NK-92 treated with Interleukin-12 subunit alpha and Interleukin-12 subunit beta, amount 100 ng/mL, for 24 hours (cell line): ENCODE data around the gene SMARCA4.

Experiments
- DNase-seq: peaks from one replicate; lab custom pipeline; 2025; lab: John Stamatoyannopoulos, UW

SMARCA4 gene

DNA sequence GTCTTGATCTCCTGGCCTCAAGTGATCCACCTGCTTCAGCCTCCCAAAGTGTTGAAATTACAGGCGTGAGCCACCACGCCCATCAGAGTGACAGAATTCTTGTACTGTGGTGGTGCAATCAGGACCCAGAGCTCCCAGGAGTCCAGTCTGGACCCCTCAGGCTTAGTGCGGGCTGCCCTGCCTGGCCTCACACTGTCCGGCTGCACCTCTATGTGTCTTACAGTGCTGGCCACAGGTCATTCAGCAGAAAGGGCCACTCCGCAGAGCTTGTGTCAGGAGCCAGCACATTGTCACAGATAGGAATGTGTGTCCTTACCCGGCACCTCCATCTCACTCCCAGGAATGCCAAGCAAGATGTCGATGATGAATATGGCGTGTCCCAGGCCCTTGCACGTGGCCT, 49.2 kb downstream of the SMARCA4 start:
- DNase-seq: no peak

DNA sequence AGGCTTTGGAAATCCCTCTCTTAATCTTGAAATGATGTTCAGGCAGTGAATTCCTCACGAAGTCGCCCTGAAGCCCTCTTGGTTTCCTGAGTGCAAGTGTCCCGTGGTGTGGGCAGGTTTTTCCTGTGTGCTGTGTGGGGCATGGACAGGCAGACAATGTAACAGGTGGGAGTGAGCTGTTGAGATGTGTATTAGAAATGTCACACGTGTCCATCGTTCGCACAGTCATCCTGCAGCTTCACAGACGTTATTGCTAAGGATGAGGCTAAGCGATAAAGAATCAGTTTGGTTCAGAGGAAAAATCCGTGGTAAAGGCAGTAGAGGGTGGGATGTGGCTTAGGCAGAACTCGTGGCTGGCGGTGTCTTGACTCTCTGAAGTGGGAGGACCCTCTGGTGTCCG, 51.7 kb downstream of the SMARCA4 start:
- DNase-seq: no peak

DNA sequence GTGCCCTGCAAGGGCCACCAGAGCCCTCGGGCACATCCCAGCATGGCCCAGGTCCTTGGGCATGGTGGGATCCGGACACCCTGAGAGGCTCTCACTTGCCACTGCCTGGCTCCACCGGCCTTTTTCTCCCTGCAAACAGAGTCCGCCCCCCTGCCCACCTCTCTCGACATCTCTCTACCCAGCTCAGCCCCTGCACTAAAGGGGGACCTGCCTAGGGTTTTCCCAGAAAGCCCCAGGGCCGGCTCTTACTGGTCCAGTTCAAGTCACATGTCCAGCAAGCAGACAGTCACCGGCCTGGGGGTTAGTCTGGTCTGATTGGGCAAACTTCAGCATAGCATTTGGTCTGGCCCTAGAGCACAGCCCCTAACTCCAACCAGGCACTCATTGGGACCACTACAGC, 52.9 kb downstream of the SMARCA4 start:
- no peak for DNase-seq

DNA sequence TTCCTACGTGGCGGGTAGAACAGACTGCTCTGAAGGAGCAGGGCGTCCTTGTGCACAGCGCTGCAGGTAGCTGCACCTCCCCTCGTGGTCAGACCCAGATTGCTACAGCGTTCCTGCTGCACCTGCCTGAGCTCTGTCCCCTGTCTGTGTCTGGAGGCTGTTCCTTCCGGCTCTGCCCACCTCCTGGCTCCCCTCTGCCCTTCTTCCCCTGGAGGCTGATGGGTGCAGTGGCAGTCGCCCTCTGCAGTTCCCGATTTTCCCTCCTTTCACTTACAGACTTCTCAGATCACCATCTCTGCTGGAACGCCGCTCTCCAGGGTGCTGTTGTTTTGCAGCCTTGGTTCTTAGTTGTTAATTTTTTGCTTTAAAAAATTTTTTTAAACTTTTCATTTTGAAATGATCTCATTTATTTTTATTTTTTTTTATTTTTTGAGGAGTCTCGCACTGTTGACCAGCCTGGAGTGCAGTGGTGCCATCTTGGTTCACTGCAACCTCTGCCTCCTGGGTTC, 53.6 kb downstream of the SMARCA4 start:
- DNase-seq: no peak

DNA sequence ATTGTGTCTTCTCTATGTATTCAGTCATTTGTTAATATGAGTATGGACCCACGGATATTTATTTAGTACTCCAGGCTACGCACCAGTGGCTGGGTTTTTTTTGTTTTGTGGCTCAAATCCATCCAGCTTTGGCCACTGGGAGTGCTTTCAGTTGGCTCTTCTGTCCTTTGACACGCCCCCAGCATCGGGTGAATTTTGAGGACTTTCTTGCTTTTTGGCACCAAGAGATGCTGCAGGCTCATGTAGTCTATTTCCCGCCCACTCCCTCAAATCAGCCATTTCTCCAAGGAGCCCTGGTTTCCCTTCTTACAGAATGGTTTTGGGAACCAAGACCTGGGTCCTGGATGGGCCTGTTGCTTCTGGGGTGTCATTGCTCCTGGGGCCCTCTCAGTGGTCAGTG, 55.8 kb downstream of the SMARCA4 start:
- no peak for DNase-seq

DNA sequence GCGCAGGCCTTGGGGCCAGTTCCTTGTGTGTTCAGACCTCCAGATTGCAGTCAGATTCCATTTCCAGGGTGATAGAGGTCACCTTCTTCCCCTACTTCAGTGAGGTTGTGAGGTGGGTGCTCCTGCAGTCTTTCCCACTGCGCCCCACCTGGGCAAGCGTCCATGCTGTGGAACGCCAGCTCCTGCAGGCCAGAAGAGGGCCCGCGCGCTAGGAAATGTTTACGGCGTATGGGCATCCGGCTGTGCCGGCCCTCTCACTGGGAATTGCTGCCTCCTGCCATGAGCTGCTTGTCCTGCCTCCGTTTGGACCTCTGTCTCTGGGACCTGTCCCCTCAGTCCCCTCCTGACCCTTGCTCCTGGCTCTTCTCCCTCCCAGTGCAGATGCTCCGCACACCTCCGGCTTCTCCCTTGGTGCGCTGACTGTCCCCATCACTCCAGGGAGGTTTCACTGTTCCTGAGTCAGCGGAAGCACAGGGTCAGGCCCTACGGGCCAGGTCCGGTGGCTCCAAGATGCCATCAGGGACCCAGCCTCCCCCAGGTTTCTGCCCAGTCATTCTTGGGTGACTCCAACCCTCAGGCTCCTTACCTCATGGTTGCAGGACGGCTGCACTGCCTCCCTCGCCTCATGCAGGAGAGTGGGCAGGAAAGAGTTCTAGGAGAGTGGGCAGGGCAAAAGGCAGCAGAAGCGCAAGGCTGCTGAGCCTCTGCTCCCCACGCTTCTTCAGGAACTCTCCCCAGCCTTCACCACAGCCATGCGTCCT, 56.6 kb downstream of the SMARCA4 start:
- DNase-seq: no peak

DNA sequence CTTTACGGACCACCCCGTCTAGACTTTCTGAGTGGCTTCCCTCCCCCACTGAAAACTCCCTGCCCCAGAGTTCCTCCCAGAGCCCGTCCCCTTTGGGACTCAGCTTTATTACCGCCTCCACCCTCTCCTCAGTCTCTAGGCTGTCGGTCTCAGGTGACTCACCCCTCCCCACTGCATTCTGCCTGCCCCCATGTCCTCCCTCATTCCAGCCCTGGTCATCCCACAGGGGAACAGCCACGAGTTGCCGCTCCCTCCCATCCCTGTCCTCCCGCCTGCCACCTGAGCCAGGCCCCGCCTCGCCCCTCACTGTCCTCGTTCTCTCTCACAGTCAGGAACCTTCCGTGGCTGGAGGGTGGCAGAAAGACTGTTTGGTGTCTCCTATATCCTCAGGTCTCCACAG, 57.3 kb downstream of the SMARCA4 start:
- no peak for DNase-seq

DNA sequence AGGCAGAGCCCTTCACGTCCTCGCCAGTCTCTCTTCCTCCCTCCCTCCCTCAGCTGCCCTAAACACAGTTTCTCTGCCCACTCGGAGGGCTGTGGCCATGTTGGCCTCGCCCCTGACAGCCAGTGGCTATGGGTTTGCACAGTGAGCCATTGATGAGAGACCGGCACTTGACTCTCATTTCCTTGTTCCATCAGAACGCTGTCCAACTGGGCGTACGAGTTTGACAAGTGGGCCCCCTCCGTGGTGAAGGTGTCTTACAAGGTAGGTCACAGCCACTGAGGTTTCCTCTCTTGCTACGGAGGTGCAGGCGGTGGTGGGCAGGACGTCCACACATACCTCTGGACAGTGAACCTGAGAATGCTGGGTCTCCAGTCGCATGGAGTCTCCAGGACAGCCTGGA, 57.9 kb downstream of the SMARCA4 start:
- DNase-seq: no peak

DNA sequence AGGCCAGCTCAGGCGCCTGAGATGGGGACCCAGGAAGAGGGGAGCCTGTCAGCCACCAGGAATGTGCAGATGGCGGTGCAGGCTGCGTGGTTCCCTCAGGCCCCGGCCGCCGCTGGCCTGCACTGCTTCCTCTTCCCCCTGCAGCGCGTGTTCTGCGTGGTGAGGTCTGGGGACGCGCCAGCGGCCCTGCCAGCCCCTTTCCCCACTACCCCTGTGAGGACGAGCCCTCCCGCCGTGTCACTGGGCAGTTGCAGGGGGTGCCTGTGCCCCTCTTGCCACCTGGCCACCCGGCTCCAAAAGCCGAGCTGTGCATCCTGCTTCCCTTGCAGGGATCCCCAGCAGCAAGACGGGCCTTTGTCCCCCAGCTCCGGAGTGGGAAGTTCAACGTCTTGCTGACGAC, 58.4 kb downstream of the SMARCA4 start:
- no peak for DNase-seq

DNA sequence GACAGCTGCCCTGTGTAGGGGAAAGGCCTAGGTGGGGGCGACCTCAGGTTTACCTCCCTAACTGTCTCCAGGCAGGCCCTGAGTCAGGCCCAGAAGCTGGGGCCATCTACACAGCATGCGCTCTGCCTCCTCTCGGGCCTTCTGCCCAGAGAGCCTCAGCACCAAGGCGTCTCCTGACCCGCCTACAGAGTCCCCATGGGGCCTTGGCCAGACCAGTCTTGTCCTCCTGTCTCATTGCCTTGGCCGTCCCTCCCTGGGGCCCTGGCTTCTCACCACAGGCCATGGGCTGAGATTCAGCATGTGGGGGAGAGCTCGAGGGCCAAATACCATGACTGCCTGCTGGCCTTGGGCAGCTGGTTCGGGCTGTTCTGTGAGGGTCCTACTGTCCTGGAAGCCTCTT, 59.0 kb downstream of the SMARCA4 start:
- no peak for DNase-seq

DNA sequence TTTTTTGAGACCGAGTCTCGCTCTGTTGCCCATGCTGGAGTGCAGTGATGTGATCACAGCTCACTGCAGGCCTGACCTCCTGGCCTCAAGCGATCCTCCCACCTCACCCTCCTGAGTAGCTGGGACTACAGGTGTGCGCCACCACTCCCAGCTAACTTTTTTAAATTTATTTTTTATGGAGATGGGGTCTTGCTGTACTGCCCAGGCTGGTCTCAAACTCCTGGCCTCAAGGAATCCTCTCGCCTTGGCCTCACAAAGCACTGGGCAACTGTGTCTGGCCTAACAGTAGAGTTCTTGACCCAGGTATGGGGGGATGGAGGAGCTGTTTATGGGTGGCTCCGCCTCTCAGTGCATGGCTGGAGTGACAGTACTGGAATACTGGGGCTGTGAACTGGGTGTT, 59.6 kb downstream of the SMARCA4 start:
- DNase-seq: no peak

DNA sequence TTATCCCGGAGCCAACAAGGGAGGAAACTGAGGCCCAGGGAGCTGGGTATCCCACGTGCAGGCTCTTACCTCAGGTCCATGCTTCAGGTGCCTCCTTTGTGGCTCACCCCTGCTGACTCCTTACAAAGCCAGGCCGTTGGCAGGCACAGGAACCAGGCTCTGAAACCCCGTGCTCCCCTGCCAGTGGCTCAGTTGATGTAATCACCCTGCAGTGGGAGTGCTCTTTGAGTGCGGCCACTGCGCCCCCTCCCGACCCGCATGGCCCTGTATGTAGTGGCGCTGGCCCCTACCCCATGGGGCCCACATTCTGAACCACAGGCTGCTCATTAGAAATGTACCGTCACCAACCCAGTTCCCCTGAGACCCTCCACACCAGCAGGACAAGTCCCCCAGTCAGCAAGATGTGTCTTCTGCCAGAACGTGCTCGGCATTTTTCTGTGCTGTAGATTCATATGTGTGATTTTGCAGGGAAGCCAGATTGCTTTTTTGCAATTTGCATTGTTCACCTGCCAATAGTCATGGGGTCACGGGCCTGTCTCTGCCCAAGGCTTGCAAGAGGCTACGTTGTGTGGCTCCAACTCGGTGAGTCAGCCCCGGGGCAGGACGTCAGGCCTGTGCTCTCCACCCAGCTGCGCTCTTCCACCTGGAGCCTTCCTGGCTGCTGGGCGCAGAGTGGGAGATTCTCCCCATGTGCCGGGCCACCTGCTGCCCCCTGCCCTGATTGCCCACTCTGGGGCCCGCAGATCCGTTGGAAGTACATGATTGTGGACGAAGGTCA, 60.3 kb downstream of the SMARCA4 start:
- no peak for DNase-seq

DNA sequence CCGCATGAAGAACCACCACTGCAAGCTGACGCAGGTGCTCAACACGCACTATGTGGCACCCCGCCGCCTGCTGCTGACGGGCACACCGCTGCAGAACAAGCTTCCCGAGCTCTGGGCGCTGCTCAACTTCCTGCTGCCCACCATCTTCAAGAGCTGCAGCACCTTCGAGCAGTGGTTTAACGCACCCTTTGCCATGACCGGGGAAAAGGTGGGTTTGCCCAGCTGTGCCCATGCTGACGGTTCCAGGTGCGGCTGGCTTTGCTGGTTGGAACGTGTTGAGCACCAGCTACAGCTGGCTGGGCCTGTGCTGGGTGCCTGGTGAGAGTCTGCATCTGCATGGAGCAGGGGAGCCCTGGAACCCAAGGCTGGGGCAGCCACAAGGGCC, 60.9 kb downstream of the SMARCA4 start:
- DNase-seq: no peak

DNA sequence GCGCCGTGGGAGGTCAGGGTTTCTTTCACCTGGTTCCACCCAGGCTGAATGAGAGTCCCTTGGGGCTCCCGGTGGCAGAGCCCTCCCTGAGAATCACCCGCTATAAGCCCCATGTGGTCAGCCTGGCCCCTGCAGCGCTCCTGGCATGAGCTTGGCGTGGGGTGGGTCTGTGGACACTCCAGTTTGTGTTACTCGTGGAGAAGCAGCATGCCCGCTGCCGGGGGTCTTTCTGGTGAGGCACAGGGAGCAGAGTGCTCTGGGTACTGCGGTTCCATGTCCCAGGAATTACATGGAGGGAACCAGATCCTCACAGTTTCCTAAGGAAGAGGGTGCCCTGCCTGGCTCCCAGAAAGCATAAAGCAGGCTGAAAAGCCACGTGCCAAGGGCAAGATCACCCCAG, 62.2 kb downstream of the SMARCA4 start:
- no peak for DNase-seq

DNA sequence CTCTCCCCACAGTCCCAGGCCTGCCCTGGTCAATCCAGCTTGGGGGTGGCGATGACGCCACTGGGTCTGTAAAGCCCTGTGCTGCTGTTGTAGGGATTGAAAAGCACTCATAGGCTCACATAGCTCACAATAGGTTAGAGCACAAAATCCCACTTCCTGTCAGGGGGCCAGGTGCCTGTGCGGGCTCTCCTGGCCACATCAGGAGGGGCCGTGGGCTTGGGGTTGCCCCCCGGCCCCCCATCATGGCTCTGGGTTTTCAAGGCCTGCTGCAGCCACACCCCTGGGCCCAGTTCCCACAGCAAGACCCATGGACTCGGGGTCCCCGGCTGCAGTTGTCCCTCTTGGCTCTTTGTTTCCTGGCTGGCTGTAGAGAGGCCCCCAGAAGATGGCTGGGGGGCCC, 62.9 kb downstream of the SMARCA4 start:
- no peak for DNase-seq

DNA sequence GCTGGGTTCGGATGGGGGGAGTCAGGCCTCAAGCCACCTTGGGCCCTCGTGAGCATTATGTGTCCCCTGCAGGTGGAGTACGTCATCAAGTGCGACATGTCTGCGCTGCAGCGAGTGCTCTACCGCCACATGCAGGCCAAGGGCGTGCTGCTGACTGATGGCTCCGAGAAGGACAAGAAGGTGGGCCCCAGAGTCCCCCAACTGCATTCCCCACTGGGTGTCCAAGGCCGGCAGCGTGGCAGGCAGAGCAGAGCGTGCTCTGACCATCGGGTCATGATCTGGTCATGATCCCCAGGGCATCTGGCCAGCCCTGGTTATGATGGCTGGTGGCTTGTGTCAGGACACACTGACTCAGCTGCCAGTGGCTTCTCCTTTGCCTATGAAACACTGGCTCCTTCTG, 63.4 kb downstream of the SMARCA4 start:
- no peak for DNase-seq

DNA sequence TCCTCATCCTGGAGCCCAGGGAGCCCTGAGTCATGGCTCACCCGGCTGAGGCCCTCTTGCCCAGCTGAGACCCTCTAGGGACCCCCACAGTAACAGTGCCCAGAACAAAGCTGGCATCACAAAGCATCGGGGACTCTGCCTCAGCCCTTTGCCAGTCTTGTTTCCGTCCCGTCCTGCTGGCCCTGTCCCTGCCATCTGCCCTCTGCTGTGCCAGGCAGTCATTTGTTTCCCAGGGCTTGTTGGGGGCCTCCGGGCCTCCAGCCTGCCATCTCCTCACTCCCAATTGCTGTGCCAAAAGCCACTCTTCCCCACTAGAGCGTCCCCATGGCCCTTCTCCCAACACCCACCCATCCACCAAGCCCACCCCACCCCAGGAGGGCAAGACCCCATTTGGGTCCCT, 64.2 kb downstream of the SMARCA4 start:
- no peak for DNase-seq

DNA sequence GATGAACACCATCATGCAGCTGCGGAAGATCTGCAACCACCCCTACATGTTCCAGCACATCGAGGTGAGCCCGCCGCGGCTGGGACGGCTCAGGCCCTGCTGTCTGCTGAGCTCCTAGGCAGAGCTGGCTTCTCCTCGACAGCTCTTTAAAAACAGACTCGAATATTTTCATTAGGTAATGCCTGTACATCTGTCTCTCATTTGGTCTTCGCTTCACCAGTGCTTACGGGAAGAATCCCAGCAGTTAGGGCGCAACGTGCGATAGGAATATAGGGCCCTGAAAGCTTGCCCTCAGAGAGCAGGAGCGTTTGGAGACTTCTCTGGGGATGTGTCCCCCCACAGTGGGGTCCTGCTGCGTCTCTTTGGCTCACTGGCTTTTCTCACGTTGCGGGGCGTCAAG, 64.6 kb downstream of the SMARCA4 start:
- no peak for DNase-seq

DNA sequence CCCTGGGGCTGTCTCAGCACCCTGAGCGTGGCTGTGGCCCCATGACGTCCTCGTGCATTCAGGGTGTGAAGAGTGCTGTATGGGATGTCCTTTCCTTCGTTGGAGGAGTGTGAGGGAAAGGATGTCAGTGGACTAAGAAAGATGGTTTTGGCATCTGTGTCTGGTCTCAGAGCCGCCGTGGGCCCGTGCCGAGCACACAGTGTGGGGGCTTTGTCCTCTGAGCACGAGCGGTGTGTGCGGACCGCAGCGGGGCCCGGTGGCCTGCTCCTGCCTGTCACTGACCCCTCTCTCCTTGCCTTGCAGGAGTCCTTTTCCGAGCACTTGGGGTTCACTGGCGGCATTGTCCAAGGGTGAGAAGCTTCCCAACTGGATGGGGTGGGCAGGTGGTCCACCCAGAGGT, 65.2 kb downstream of the SMARCA4 start:
- DNase-seq: no peak

DNA sequence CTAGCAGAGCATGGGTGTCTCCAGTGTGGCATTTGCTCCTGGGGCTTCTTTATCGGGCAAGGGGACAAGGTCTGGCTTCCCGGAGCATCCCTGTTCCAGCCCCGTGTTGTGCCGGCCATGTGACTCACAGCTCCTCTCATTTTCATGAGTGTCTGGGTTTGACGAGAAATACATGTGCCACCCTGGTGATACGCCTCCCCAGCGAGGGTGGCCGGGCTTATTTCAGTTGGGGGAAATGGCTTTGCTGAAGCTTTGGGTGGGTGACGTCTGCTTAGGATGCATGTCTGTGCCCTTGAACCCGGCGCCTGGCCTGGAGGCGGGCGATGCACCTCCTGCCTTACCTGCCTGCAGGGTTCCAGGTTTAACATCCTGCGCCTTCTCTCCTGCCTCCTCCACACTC, 66.6 kb downstream of the SMARCA4 start:
- no peak for DNase-seq

DNA sequence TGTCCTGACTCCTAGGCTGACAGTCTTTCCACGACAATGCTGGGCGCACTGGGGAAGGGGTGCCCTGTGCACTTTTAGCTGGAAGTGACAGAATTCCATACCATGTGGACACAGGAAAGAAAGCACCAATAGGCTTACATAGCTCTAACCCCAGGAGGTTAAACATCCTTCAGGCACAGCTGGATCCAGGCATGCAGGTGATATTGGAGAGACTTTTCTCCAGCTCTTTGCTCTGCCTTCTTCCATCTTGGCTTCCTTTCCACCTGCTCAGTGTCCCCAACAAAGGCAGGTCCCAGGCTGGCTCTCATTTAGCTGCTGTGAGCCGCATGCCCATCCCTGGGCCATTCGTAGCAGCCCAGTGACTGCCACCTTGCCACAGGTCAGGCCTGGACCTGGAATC, 67.3 kb downstream of the SMARCA4 start:
- no peak for DNase-seq

DNA sequence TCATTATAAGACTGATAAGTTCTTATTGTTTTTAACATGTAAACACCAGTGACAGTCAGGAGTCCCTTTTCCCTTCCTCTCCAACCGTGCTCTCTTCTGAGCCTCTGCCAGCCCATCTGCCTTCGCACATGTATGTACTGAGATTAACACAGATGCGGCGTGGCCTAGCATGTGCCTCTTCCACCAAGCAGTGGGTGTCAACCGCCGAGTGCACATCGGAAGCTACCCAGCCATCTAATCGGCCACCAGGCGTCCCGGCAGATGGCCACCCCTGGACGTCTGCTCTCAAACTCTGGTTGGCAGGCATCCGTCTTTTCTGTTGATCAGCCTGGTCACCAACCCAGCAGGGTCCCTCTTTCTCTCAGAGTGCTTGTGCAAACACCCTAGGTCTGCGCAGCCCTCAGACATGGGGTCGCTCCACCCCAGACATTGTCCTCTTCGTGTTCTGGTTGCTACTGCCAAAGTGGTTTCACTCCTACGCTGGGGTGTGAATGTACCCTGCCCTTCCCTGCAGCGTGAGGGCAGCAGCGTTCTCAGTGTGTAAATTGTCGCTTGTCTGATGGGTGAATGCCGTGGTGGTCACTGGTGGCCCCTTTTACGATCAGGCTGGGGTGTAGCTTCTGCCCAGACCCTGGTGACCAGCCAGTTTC, 70.7 kb downstream of the SMARCA4 start:
- no peak for DNase-seq

DNA sequence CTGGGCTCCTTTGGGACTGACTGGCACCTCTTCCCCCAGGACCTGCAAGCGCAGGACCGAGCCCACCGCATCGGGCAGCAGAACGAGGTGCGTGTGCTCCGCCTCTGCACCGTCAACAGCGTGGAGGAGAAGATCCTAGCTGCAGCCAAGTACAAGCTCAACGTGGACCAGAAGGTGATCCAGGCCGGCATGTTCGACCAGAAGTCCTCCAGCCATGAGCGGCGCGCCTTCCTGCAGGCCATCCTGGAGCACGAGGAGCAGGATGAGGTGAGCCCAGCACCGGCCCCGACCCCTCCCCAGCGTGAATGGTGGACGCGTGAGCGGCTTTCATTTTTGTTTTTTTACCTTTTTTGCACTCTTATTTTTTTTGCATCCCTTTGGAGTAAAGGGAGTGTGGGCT, 72.4 kb downstream of the SMARCA4 start:
- no peak for DNase-seq
